Measurements from ENCODE around the gene GABPB2. TPM values are rescaled to one million over a fixed set of nuclear protein-coding genes. Genes with fewer than 3 reads are reported as not detected.

The GABPB2 gene
- total RNA-seq, 2 experiments from 2014 or later, result 16.1 to 16.2 TPM

GRCh38 chr1:151135433-151136385 lies 65.1 kb downstream of the GABPB2 start:
- H3K27ac Mint-ChIP-seq, result no peak overlapping the region
- DNase-seq, result no peak
- H3K27me3 Mint-ChIP-seq (ENCODE audit: low read depth), result no peaks in the 10 kb centered on the region
- CTCF ChIA-PET, result interaction anchor here (1.1 to 1.3 kb wide), 2 partner anchors 18 to 22 kb away, joined by 3 read pairs; no protein-coding TSS in a partner anchor
- H3K9me3 Mint-ChIP-seq, result no peaks in the 10 kb centered on the region
- no peaks in the 10 kb centered on the region for H3K36me3 Mint-ChIP-seq (ENCODE audit: low read depth)
- H3K4me1 Mint-ChIP-seq (ENCODE audit: low read depth), result peaks cover 8% of the 10 kb centered on the region
- H3K4me3 Mint-ChIP-seq, result no peak overlapping the region
- intact Hi-C loops (cut with micrococcal nuclease), result no loop called here

GRCh38 chr1:151137789-151138188 lies 67.2 kb downstream of the GABPB2 start:
- CTCF ChIA-PET, result interaction anchor here (0.6 kb wide), 1 partner anchor 248 kb away, joined by 4 read pairs; no protein-coding TSS in a partner anchor
- Mint-ChIP-seq H3K27me3 (ENCODE audit: low read depth) (no peaks in the 10 kb centered on the region), H3K4me3 (no peak overlapping the region), H3K27ac (no peak overlapping the region), H3K4me1 (ENCODE audit: low read depth) (no peaks in the 10 kb centered on the region), H3K36me3 (ENCODE audit: low read depth) (no peaks in the 10 kb centered on the region), H3K9me3 (no peaks in the 10 kb centered on the region)
- DNase-seq, result no peak
- intact Hi-C loops (cut with micrococcal nuclease), result no loop called here

GRCh38 chr1:151142411-151143056 lies 72.0 kb downstream of the GABPB2 start:
- no peaks in the 10 kb centered on the region for H3K27me3 Mint-ChIP-seq (ENCODE audit: low read depth)
- no peaks in the 10 kb centered on the region for H3K36me3 Mint-ChIP-seq (ENCODE audit: low read depth)
- no peak overlapping the region for H3K27ac Mint-ChIP-seq
- no peak for DNase-seq
- no peaks in the 10 kb centered on the region for H3K9me3 Mint-ChIP-seq
- no peak overlapping the region for H3K4me3 Mint-ChIP-seq
- CTCF ChIA-PET, result interaction anchor here (1.0 to 2.0 kb wide), 3 partner anchors 13 to 41 kb away, joined by 3 to 14 read pairs (median 6); no protein-coding TSS in a partner anchor
- intact Hi-C loops (cut with micrococcal nuclease), result no loop called here
- peaks cover 6% of the 10 kb centered on the region for H3K4me1 Mint-ChIP-seq (ENCODE audit: low read depth)

- Mint-ChIP-seq H3K27me3 (ENCODE audit: low read depth) (no peaks in the 10 kb centered on the region), H3K4me3 (no peak overlapping the region), H3K4me1 (ENCODE audit: low read depth) (peaks cover 6% of the 10 kb centered on the region), H3K9me3 (no peaks in the 10 kb centered on the region), H3K36me3 (ENCODE audit: low read depth) (no peaks in the 10 kb centered on the region), H3K27ac (no peak overlapping the region)
- DNase-seq, result no peak
- CTCF ChIA-PET, result interaction anchor here (1.0 to 2.0 kb wide), 2 partner anchors 12 to 30 kb away, joined by 3 to 6 read pairs; no protein-coding TSS in a partner anchor
- intact Hi-C loops (cut with micrococcal nuclease), result no loop called here
Measured at GRCh38 chr1:151143057-151143435, 72.5 kb downstream of the GABPB2 start.

GRCh38 chr1:151143986-151144385 lies 73.4 kb downstream of the GABPB2 start:
- CTCF ChIA-PET, result interaction anchor here (1.3 kb wide), 1 partner anchor 11 kb away, joined by 5 read pairs; no protein-coding TSS in a partner anchor
- Mint-ChIP-seq H3K4me1 (ENCODE audit: low read depth) (peaks cover 6% of the 10 kb centered on the region), H3K9me3 (no peaks in the 10 kb centered on the region), H3K27ac (no peak overlapping the region), H3K4me3 (no peak overlapping the region), H3K27me3 (ENCODE audit: low read depth) (no peaks in the 10 kb centered on the region), H3K36me3 (ENCODE audit: low read depth) (no peaks in the 10 kb centered on the region)
- DNase-seq, result no peak
- intact Hi-C loops (cut with micrococcal nuclease), result no loop called here

GRCh38 chr1:151144474-151145303 lies 74.1 kb downstream of the GABPB2 start:
- Mint-ChIP-seq H3K36me3 (ENCODE audit: low read depth) (no peaks in the 10 kb centered on the region), H3K27me3 (ENCODE audit: low read depth) (no peaks in the 10 kb centered on the region), H3K4me1 (ENCODE audit: low read depth) (peaks cover 6% of the 10 kb centered on the region), H3K27ac (no peak overlapping the region), H3K9me3 (no peaks in the 10 kb centered on the region), H3K4me3 (no peak overlapping the region)
- intact Hi-C loops (cut with micrococcal nuclease), result no loop called here
- DNase-seq, result no peak
- CTCF ChIA-PET, result interaction anchor here (1.3 kb wide), 2 partner anchors 10 to 45 kb away, joined by 4 to 5 read pairs; no protein-coding TSS in a partner anchor

- intact Hi-C loops (cut with micrococcal nuclease), result loop anchor here (1.0 kb wide), 1 partner anchor 11 kb away; the partner anchor contains the start of gene TNFAIP8L2
- no peak overlapping the region for H3K27ac Mint-ChIP-seq
- DNase-seq, result peak; percentile 38
- no peaks in the 10 kb centered on the region for H3K27me3 Mint-ChIP-seq (ENCODE audit: low read depth)
- peaks cover 6% of the 10 kb centered on the region for H3K4me1 Mint-ChIP-seq (ENCODE audit: low read depth)
- H3K4me3 Mint-ChIP-seq, result peak overlapping the region; percentile 88
- H3K9me3 Mint-ChIP-seq, result no peaks in the 10 kb centered on the region
- CTCF ChIA-PET, result interaction anchor here (1.3 kb wide), 2 partner anchors 9 to 46 kb away, joined by 4 to 5 read pairs; no protein-coding TSS in a partner anchor
- H3K36me3 Mint-ChIP-seq (ENCODE audit: low read depth), result no peaks in the 10 kb centered on the region
Measured at GRCh38 chr1:151145304-151146071, 74.9 kb downstream of the GABPB2 start.

- Mint-ChIP-seq H3K9me3 (no peaks in the 10 kb centered on the region), H3K4me1 (ENCODE audit: low read depth) (peaks cover 6% of the 10 kb centered on the region), H3K27ac (no peak overlapping the region), H3K27me3 (ENCODE audit: low read depth) (no peaks in the 10 kb centered on the region), H3K36me3 (ENCODE audit: low read depth) (no peaks in the 10 kb centered on the region), H3K4me3 (peak overlapping the region; percentile 88)
- intact Hi-C loops (cut with micrococcal nuclease), result loop anchor here (1.0 kb wide), 1 partner anchor 10 kb away; the partner anchor contains the start of gene TNFAIP8L2
- CTCF ChIA-PET, result no interaction called here
- no peak for DNase-seq
Measured at GRCh38 chr1:151146072-151146411, 75.5 kb downstream of the GABPB2 start.

- peaks cover 6% of the 10 kb centered on the region for H3K4me1 Mint-ChIP-seq (ENCODE audit: low read depth)
- peak within 1 kb of the TSS; percentile 51 for H3K27ac Mint-ChIP-seq
- CTCF ChIA-PET, result interaction anchor here (1.4 kb wide), 1 partner anchor 9 kb away, joined by 6 read pairs; no protein-coding TSS in a partner anchor
- peak within 1 kb of the TSS; percentile 88 for H3K4me3 Mint-ChIP-seq
- intact Hi-C loops (cut with micrococcal nuclease), result loop anchor here (1.0 kb wide), 1 partner anchor 10 kb away; the partner anchor contains the start of gene TNFAIP8L2
- H3K27me3 Mint-ChIP-seq (ENCODE audit: low read depth), result no peaks in the 10 kb centered on the region
- no peaks in the 10 kb centered on the region for H3K36me3 Mint-ChIP-seq (ENCODE audit: low read depth)
- no peaks in the 10 kb centered on the region for H3K9me3 Mint-ChIP-seq
- DNase-seq, result peak; percentile 89
Measured at GRCh38 chr1:151146412-151147131, 76.0 kb downstream of the GABPB2 start, which contains the start of gene SEMA6C. SEMA6C (minus strand) TSS chr1:151146631; CDS start chr1:151142621, 4,010 bp downstream.

- Mint-ChIP-seq H3K27ac (no peak overlapping the region), H3K9me3 (no peaks in the 10 kb centered on the region), H3K4me3 (peak overlapping the region; percentile 88), H3K36me3 (ENCODE audit: low read depth) (no peaks in the 10 kb centered on the region), H3K4me1 (ENCODE audit: low read depth) (peaks cover 6% of the 10 kb centered on the region), H3K27me3 (ENCODE audit: low read depth) (no peaks in the 10 kb centered on the region)
- intact Hi-C loops (cut with micrococcal nuclease), result no loop called here
- DNase-seq, result no peak
- CTCF ChIA-PET, result interaction anchor here (1.4 kb wide), 1 partner anchor 8 kb away, joined by 6 read pairs; no protein-coding TSS in a partner anchor
Measured at GRCh38 chr1:151147132-151147503, 76.6 kb downstream of the GABPB2 start.

Data from activated naive CD4-positive, alpha-beta T cell treated with anti-CD3 and anti-CD28 coated beads for 36 hours (primary cell).